ENCODE measurements around the gene MAP3K14. TPM values are rescaled to one million over a fixed set of nuclear protein-coding genes. Genes with fewer than 3 reads are reported as not detected.

MAP3K14 gene
- polyA plus RNA-seq, 1 of the 3 experiments (the other 2 are of a cell fraction), result 11.9 TPM

- POLR2A ChIA-PET, result no interaction called here
Observed at GRCh38 chr17:45233423-45233924, 83.3 kb downstream of the MAP3K14 start.

GRCh38 chr17:45232514-45233422 lies 84.1 kb downstream of the MAP3K14 start:
- Histone ChIP-seq H3K9ac (no peak overlapping the region), H3K4me2 (no peak overlapping the region), H3K4me1 (ENCODE audit: control insufficient read depth in 1 of 2, insufficient read depth in 2 of 2, low read depth in 1 of 2, low read length in 1 of 2) (peaks cover 4 to 13% of the 10 kb centered on the region in 2 experiments; a peak in 2 of 4 replicates), H3K4me3 (ENCODE audit: low read depth in 2 of 2, low read length in 1 of 2) (no peak overlapping the region), H2AFZ (ENCODE audit: low read depth) (no peak overlapping the region), H3K27me3 (ENCODE audit: insufficient read depth) (no peaks in the 10 kb centered on the region), H4K20me1 (ENCODE audit: insufficient read depth) (no peaks in the 10 kb centered on the region), H3K79me2 (ENCODE audit: insufficient read depth) (no peaks in the 10 kb centered on the region), H3K9me3 (no peaks in the 10 kb centered on the region), H3K27ac (ENCODE audit: low read depth in 2 of 2, low read length in 1 of 2) (no peak overlapping the region), H3F3A (replicated peaks; ENCODE audit: insufficient read depth) (no peaks in the 10 kb centered on the region), H3K9me2 (no peaks in the 10 kb centered on the region), H3K36me3 (replicated peaks in 1 of 2; ENCODE audit: control insufficient read depth in 1 of 2, insufficient read depth in 2 of 2, low read length in 1 of 2) (no peaks in the 10 kb centered on the region)
- TF ChIP-seq MEF2A (IDR thresholded peaks at IDR 0.05; ENCODE audit: borderline replicate concordance, low read depth), result no peak
- DNase-seq, result no peak
- ChIA-PET CTCF (interaction anchor here (1.1 to 11.1 kb wide), 11 partner anchors 8 to 192 kb away, joined by 3 to 132 read pairs (median 8); partner anchors contain the start of genes ACBD4, FMNL1 and HEXIM1), POLR2A (no interaction called here)
- WGBS (ENCODE audit: low lambda C conversion rate), result 67% methylated on average over 8 of the region's 9 CpGs

More at GRCh38 chr17:45233423-45233924, 83.3 kb downstream of the MAP3K14 start:
- Histone ChIP-seq H3K9ac (no peak overlapping the region), H2AFZ (ENCODE audit: low read depth) (no peak overlapping the region), H3K9me3 (no peaks in the 10 kb centered on the region), H3K4me3 (ENCODE audit: low read depth in 2 of 2, low read length in 1 of 2) (no peak overlapping the region), H3K4me1 (ENCODE audit: control insufficient read depth in 1 of 2, insufficient read depth in 2 of 2, low read depth in 1 of 2, low read length in 1 of 2) (peaks cover 4 to 13% of the 10 kb centered on the region in 2 experiments; a peak in 2 of 4 replicates), H3K79me2 (ENCODE audit: insufficient read depth) (no peaks in the 10 kb centered on the region), H3K27me3 (ENCODE audit: insufficient read depth) (no peaks in the 10 kb centered on the region), H3K4me2 (no peak overlapping the region), H3K27ac (ENCODE audit: low read depth in 2 of 2, low read length in 1 of 2) (no peak overlapping the region), H3F3A (replicated peaks; ENCODE audit: insufficient read depth) (no peaks in the 10 kb centered on the region), H3K9me2 (no peaks in the 10 kb centered on the region), H3K36me3 (replicated peaks in 1 of 2; ENCODE audit: control insufficient read depth in 1 of 2, insufficient read depth in 2 of 2, low read length in 1 of 2) (no peaks in the 10 kb centered on the region), H4K20me1 (ENCODE audit: insufficient read depth) (no peaks in the 10 kb centered on the region)
- DNase-seq, result no peak
- CTCF ChIA-PET, result interaction anchor here (1.3 to 11.1 kb wide), 6 partner anchors 12 to 154 kb away, joined by 3 to 132 read pairs (median 34); partner anchors contain the start of genes ACBD4 and FMNL1
- TF ChIP-seq FOXM1 (IDR thresholded peaks at IDR 0.05; ENCODE audit: low read depth) (no peak), FOXJ3 (CRISPR knock-in tag; IDR thresholded peaks at IDR 0.05) (no peak), TCF12 (IDR thresholded peaks at IDR 0.05) (no peak), ZBTB33 (IDR thresholded peaks at IDR 0.05; ENCODE audit: borderline replicate concordance, low read depth) (no peak), MEF2A (IDR thresholded peaks at IDR 0.05; ENCODE audit: borderline replicate concordance, low read depth) (no peak), TEAD4 (IDR thresholded peaks at IDR 0.05; ENCODE audit: borderline replicate concordance, insufficient read depth) (no peak)
- 72% methylated on average over 4 of the region's 8 CpGs for WGBS (ENCODE audit: low lambda C conversion rate)

Data from SK-N-SH (cell line).